IPS-11a (cell line): Measurements from ENCODE around the gene NISCH.

Experiments
- H3K4me3 ChIP-seq: one replicate; pipeline ENCODE4 v1.5.1; 2013; ENCODE audit warnings: low read depth, low read length, control low read depth

The NISCH gene

DNA sequence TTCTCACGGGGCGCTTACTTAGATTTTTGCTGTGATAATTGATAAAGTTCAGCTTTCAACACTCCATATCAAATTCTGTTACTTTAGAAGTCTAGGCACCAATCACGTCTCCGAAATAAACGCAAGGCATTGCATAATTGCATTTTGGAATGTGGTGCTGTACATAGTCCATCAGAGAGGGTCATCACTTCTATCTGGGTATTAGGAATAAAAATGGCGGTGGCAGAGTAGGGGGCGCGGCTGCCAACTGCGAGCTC, 80.6 kb downstream of the NISCH start:
- H3K4me3 ChIP-seq = no peak overlapping the region

DNA sequence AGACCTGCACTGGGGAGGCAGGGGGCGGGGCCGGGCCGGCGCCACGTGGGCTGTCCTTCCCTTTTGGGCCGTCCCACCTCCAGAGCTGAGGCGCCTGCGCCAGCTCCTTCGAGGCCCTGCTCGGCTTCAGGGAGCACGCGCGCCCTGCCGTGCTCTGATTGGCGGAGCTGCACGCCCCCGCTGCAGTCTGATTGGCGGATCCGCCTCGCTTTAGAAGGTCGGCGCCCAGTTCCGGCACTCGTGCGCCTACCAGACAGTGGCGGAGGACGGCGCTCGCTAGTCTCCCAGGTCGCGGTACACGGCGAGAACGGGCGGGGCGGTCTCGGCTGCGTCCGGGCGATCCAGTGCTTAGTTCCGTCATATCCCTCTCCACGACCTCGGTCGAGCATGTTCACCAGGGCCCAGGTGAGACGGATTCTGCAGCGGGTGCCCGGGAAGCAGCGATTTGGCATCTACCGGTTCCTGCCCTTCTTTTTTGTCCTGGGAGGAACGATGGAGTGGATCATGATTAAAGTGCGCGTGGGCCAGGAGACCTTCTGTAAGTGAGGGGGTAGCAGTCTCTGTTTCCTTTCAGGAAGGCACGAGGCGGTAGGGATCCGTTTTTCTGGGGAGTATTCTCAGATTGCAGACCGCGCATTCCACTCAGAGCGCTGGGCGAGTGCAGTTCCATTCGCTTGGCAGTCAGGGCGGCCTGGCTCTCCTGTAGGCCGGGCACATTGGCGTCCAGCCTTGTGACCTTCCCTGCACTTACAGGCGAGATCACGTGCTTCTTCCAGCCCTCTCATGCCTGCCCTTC, 81.2 kb downstream of the NISCH start, which contains the start of gene UQCC5:
UQCC5 (plus strand) TSS at position 237 of the 796 bp plus-strand sequence; CDS start at position 388, 151 bp downstream.
- H3K4me3 ChIP-seq = peak within 1 kb of the TSS; percentile 94

DNA sequence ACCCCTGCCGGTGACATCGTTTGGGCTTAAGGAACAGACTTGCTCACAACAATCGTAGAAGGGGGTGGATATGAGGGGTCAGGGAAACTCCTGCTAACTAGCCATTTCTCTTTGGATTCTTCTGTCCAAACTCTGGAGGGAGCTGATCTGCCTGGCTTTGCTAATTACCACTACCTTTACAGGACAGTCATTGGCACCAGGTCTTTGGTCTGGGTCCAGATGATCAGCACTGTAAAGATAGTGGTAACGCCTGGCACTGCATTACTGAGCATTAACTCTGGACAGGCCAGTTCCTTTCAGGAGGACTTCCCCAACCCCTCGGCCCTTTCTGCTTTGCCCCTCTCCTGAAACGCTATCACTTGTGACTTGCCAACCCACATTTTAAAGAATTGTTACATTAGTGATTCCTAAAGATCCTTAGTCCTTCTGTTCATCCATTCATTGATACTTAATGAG, 81.8 kb downstream of the NISCH start:
- peak overlapping the region; percentile 94 for H3K4me3 ChIP-seq

DNA sequence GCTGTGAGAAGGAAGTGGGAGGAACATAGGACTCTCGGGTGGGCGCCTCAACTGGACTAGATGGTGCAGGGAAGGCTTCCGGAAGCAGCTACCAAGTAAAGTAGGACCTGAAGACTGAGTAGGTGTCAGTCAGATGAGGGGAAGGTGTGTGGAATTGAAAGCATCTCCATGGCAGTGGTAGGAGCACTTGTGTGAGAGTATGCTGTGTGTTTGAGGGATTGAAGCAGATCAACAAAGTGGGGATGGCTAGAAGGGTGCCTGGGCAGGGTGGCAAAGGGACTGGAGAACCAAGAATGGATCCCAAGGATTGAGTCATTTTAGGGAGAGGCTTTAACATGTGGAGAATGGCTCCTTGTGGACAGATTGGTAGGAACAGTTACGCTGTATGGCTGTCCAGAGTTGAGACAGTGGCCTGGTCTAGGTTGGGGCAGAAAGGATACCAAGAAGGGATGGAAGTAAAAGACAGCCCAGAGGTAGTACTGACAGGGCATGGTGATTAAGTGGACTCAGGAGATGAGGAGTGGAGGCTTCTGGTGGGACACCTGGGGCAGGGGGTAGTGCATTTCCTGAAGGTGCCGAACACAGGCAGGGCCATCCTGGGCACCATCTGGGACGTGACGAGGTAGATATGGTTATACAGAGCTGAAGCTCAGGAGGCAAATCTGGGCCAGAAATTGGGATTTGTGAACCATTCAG, 82.5 kb downstream of the NISCH start:
- H3K4me3 ChIP-seq = peak overlapping the region; percentile 94

DNA sequence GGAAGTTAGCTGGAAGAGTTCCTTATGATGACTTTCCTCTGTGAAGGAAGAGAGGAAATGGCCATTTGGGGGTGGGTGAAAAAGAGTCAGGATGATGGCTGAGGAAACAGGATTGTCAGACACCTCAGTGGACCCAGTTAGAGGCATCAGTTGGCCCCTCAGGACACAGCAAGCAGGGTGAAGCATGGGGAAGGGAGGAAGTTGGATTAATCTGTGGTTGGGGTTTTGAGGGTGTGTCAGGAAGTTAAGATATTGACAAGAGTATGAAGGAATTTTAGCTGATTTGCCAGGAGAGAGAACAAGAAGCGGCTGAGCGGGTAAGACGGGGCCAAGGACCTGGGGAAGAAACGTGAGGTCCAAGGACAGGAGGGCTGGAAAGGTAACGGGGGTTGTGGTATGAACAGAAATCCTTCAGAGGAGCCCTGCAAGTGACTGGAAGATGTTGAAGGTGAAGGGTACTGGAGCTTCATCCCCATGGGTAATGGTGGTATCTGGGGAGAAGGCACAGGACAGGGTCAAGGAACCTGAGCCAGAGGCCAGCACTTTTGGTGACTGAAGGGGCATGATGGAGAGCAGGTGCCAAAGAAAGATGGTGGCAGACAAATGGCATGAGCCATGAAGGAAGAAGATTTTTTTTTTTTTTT, 83.7 kb downstream of the NISCH start:
- no peak overlapping the region for H3K4me3 ChIP-seq

DNA sequence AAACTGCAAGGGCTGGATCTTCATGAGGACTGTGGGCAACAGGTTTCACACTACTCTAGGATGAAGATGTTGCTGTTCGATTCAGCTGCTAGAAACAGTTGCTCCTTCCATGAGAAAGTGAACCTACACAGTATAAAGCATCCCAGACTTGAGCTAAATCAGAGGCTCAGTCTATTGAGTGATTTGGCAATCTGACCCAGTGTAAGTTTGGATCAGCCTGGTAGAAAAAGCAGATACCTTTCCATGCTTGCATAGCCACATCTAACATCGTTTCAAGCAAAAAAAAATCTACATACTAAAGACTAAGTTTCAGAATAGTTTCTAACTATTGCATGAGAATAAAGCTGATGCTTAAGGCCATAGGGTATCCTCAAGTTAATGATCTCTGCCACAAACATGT, 85.6 kb downstream of the NISCH start:
- H3K4me3 ChIP-seq = no peak overlapping the region
